OCI-LY7 (cell line): Measurements from ENCODE around the gene MTHFSD. TPM values are rescaled to one million over a fixed set of nuclear protein-coding genes. Genes with fewer than 3 reads are reported as not detected.

ENCODE experiments used
- BruUV-seq: library from RNA; stranded (reverse); fragments of 400-500 nt; replicated peaks from 2 replicates; lab custom pipeline; 2021; lab: Mats Ljungman, UMichigan
- CTCF ChIA-PET: fragments of 300-600 bp; sonication (Branson Sonifier 250); formaldehyde crosslinking; loops from one replicate; lab custom pipeline; 2022; ENCODE audit warnings: antibody characterized with exemption; ENCODE audit not compliant: unreplicated experiment; lab: Charles Lee
- POLR2A ChIA-PET: fragments of 300-600 bp; sonication (Branson Sonifier 250); formaldehyde crosslinking; loops from one replicate; lab custom pipeline; 2022; ENCODE audit warnings: antibody characterized with exemption; lab: Charles Lee
- DNase-seq: peaks from one replicate; pipeline ENCODE4 v3.0.0-alpha.2; 2015; ENCODE audit warnings: low spot score
- H2AFZ ChIP-seq: fragments of 200-600 bp; sonication (generic), shearing (Covaris generic); 2 replicates; pipeline ENCODE4 v1.6.1; 2014; ENCODE audit warnings: mild to moderate bottlenecking, antibody characterized with exemption, low read length, moderate library complexity
- H3K27ac ChIP-seq: fragments of 200-600 bp; sonication (generic); 2 replicates; pipeline ENCODE4 v1.5.1; 2014; ENCODE audit warnings: mixed run types, low read depth, mild to moderate bottlenecking, moderate library complexity, low read length, inconsistent platforms; ENCODE audit not compliant: poor library complexity, severe bottlenecking
- H3K36me3 ChIP-seq: fragments of 200-600 bp; sonication (generic); 2 replicates; pipeline ENCODE4 v1.6.1; 2014; ENCODE audit warnings: mild to moderate bottlenecking, antibody characterized with exemption, low read length, moderate library complexity, mixed read lengths; ENCODE audit not compliant: insufficient read depth
- H3K4me1 ChIP-seq: fragments of 200-600 bp; sonication (generic); 2 replicates; pipeline ENCODE4 v1.5.1; 2014; ENCODE audit warnings: mild to moderate bottlenecking, low read length; ENCODE audit not compliant: insufficient read depth, poor library complexity, severe bottlenecking
- H3K4me2 ChIP-seq: fragments of 200-600 bp; sonication (generic); 2 replicates; pipeline ENCODE4 v1.6.1; 2014; ENCODE audit warnings: mild to moderate bottlenecking, low read length
- H3K4me3 ChIP-seq: fragments of 200-600 bp; sonication (generic); 2 replicates; pipeline ENCODE4 v1.5.1; 2014; ENCODE audit warnings: mild to moderate bottlenecking, low read depth, low read length; ENCODE audit not compliant: poor library complexity, severe bottlenecking
- H3K79me2 ChIP-seq: fragments of 200-600 bp; sonication (generic); 2 replicates; pipeline ENCODE4 v1.6.1; 2016; ENCODE audit warnings: low read depth, mild to moderate bottlenecking, low read length, moderate library complexity, mixed read lengths; ENCODE audit not compliant: insufficient read depth
- H3K9me2 ChIP-seq: fragments of 200-600 bp; sonication (generic); 2 replicates; pipeline ENCODE4 v1.6.1; 2016; ENCODE audit warnings: mild to moderate bottlenecking, low read length, mixed read lengths; ENCODE audit not compliant: insufficient read depth
- H3K9me3 ChIP-seq: fragments of 200-600 bp; sonication (generic); 2 replicates; pipeline ENCODE4 v1.6.1; 2014; ENCODE audit warnings: mild to moderate bottlenecking, mixed run types, low read length, mixed read lengths
- H4K20me1 ChIP-seq: fragments of 200-600 bp; sonication (generic); 2 replicates; pipeline ENCODE4 v1.6.1; 2014; ENCODE audit warnings: mild to moderate bottlenecking, antibody characterized with exemption, low read length, moderate library complexity, mixed read lengths; ENCODE audit not compliant: insufficient read depth
- EZH2phosphoT487 ChIP-seq: fragments of 200-600 bp; sonication (generic); IDR thresholded peaks from 2 replicates; pipeline ENCODE4 v1.6.1; 2018; ENCODE audit warnings: low read depth, borderline replicate concordance, mild to moderate bottlenecking, mixed run types, antibody characterized with exemption, low read length, moderate library complexity, mixed read lengths
- intact Hi-C: fragments of 100-400 bp; cut with micrococcal nuclease; formaldehyde crosslinking; loops from one replicate; pipeline ENCODE4 v1.10.0; 2022; ENCODE audit not compliant: unreplicated experiment
- total RNA-seq, 2 experiments: library from RNA; depleted of rRNA in 1 of 2; stranded (reverse); fragments of >200 nt in 1 of 2; shearing (Covaris generic) in 1 of 2; gene quantifications; 2 replicates each; pipeline ENCODE4 v1.2.3, GENCODE V29; 2014 to 2022
- TF ChIP-seq, protein P1 (sequence below): fragments of 200-600 bp; sonication (generic); conservative IDR thresholded peaks from 2 replicates; pipeline ENCODE4 v1.5.1; 2014; ENCODE audit warnings: mild to moderate bottlenecking, antibody characterized with exemption, low read length, moderate library complexity, mixed read lengths

The MTHFSD gene
- total RNA-seq, 2 experiments from 2014 or later: 12.2 to 26.0 TPM

DNA sequence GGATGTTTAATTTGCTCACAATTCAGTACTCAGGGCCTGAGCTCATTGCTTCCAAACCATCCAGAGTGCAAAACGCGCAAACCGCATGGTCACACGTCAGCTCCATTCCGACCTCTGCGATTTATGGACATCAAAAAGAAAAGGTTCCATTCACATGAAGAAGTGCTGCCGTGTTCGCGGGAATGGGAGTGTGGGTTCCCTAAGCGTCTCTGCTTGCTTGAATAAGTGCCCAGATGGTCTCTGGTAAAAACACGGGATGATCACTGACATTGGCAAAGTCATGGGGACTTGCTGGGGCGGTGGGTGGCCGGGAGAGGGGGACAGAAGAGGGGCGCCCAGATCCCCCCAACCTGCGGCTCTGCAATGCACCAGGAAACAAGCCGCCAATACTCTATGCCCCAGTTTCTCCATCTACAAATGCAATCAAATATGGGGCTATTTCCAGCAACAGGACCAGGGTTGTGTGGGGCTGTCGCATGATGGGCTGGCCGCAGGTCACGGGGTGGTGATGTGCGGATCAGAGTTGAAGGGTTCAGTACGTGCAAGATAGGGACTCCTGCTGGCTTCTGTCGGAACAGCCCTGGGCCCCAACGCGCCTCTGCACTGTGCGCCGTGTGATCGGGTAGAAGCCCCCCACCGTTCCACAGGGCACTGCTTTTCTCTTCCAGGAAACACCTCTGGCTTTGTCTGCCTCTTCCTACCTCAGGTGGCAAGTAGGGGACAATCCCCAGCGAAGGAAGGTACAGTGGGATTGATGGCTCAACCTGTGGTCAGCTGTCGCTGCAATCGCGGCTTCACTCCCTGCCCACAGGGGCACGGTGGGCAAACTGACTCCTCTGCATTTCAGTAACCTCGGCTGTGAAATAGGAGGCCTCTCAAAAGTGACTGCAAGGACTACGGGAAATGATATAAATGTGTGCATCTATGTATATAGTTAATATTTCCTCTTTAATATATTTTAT, 33.5 kb downstream of the MTHFSD start:
- CTCF ChIA-PET: no interaction called here
- H3K4me2 ChIP-seq: no peak overlapping the region

DNA sequence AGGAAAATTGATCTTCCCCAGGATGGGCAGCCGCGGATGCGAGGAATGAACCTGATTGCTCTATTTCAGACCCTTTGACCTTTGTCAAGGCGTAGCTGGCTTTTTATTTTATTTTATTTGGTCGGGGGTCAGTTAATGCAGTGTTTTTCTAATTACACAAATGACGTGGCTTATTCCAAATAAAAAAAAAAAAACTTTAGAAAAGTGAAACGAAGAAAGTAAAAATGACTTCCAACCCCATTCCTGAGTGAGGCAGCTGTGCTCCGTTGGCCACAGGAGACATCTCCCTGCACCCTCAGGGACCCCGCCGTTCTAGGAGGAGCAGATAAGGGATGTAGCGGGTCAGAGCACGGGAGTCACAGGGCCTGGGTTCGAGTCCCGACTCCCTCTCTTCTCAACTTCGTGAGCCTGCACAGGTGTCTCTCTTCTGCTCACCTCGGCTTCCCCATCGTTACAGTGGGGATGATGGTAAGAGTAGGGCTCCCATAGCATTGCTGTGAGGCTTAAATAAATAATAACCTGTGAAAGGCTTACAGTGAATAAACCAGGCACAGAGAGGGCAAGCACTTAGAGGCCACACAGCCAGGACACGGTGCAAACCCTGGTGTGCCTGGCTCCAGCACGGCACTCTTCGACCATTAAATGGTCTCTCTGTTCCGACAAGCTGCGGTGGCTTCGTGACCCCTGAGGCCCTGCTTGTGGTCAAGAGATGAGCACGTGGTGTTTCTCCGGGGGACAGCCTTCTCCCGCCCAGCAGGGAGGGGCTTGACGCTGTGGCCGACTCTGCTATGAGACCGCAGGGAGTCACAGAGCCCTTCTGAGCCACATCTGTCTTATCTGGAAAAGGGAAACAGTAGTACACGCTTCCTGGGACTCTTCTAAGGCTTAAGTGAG, 34.5 kb downstream of the MTHFSD start:
- Histone ChIP-seq H2AFZ (no peak overlapping the region), H3K4me1 (no peaks in the 10 kb centered on the region), H3K36me3 (no peaks in the 10 kb centered on the region), H3K79me2 (no peaks in the 10 kb centered on the region), H3K4me3 (no peak overlapping the region), H4K20me1 (no peaks in the 10 kb centered on the region), H3K27ac (no peak overlapping the region), H3K9me2 (no peaks in the 10 kb centered on the region), H3K4me2 (no peak overlapping the region), H3K9me3 (no peaks in the 10 kb centered on the region)
- intact Hi-C loops: loop anchor here (1.0 to 10.0 kb wide), 3 partner anchors 180 to 696 kb away; no protein-coding TSS in a partner anchor
- CTCF ChIA-PET: no interaction called here
- no peak for DNase-seq
- POLR2A ChIA-PET: no interaction called here
- TF ChIP-seq, protein P1, sequence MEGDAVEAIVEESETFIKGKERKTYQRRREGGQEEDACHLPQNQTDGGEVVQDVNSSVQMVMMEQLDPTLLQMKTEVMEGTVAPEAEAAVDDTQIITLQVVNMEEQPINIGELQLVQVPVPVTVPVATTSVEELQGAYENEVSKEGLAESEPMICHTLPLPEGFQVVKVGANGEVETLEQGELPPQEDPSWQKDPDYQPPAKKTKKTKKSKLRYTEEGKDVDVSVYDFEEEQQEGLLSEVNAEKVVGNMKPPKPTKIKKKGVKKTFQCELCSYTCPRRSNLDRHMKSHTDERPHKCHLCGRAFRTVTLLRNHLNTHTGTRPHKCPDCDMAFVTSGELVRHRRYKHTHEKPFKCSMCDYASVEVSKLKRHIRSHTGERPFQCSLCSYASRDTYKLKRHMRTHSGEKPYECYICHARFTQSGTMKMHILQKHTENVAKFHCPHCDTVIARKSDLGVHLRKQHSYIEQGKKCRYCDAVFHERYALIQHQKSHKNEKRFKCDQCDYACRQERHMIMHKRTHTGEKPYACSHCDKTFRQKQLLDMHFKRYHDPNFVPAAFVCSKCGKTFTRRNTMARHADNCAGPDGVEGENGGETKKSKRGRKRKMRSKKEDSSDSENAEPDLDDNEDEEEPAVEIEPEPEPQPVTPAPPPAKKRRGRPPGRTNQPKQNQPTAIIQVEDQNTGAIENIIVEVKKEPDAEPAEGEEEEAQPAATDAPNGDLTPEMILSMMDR: peak; percentile 44
- TF ChIP-seq EZH2phosphoT487: no peak
- BruUV-seq: no TSS peak

More for the DNA sequence above, 33.5 kb downstream of the MTHFSD start:
- no peaks in the 10 kb centered on the region for H3K79me2 ChIP-seq
- no peaks in the 10 kb centered on the region for H4K20me1 ChIP-seq
- intact Hi-C loops: loop anchor here (5.0 to 10.0 kb wide), 2 partner anchors 449 to 697 kb away; no protein-coding TSS in a partner anchor
- H3K9me2 ChIP-seq: no peaks in the 10 kb centered on the region
- no peaks in the 10 kb centered on the region for H3K9me3 ChIP-seq
- BruUV-seq: no TSS peak
- no peaks in the 10 kb centered on the region for H3K36me3 ChIP-seq
- TF ChIP-seq, protein P1: no peak
- no peak for TF ChIP-seq EZH2phosphoT487
- no peak overlapping the region for H3K27ac ChIP-seq
- no peak overlapping the region for H3K4me3 ChIP-seq
- H2AFZ ChIP-seq: no peak overlapping the region
- H3K4me1 ChIP-seq: no peaks in the 10 kb centered on the region
- POLR2A ChIA-PET: no interaction called here
- no peak for DNase-seq
